Measurements from ENCODE around the gene TNFSF11.

The TNFSF11 gene

GRCh38 chr13:42656161-42656560, 82.2 kb downstream of the TNFSF11 start:
- DNase-seq, result no peak

- no peak for DNase-seq
Measured at GRCh38 chr13:42656958-42657357, 83.0 kb downstream of the TNFSF11 start.

Data from activated CD4-positive, alpha-beta T cell treated with anti-CD3 and anti-CD28 coated beads, Interleukin-2, amount 50 U/mL, for 1 hour (primary cell).